Osteocyte (in vitro differentiated cells): ENCODE measurements around the gene SEPSECS. TPM values are rescaled to one million over a fixed set of nuclear protein-coding genes. Genes with fewer than 3 reads are reported as not detected.

Experiments
- DNase-seq: peaks from one replicate; pipeline ENCODE4 v3.0.0; 2021; ENCODE audit warnings: mixed read lengths; ENCODE audit not compliant: unreplicated experiment; ENCODE audit errors: extremely low spot score
- H3K27ac Mint-ChIP-seq: one replicate; pipeline ENCODE4 v1.8.0; 2021; ENCODE audit warnings: mild to moderate bottlenecking, mixed read lengths; ENCODE audit not compliant: unreplicated experiment
- H3K27me3 Mint-ChIP-seq: one replicate; pipeline ENCODE4 v1.8.0; 2021; ENCODE audit warnings: mixed read lengths; ENCODE audit not compliant: unreplicated experiment
- H3K36me3 Mint-ChIP-seq: one replicate; pipeline ENCODE4 v1.8.0; 2021; ENCODE audit warnings: mixed read lengths; ENCODE audit not compliant: unreplicated experiment
- H3K4me1 Mint-ChIP-seq: one replicate; pipeline ENCODE4 v1.8.0; 2021; ENCODE audit warnings: mixed read lengths; ENCODE audit not compliant: unreplicated experiment
- H3K4me3 Mint-ChIP-seq: one replicate; pipeline ENCODE4 v1.8.0; 2021; ENCODE audit warnings: mild to moderate bottlenecking, moderate library complexity, mixed read lengths; ENCODE audit not compliant: unreplicated experiment
- H3K9me3 Mint-ChIP-seq: one replicate; pipeline ENCODE4 v1.8.0; 2021; ENCODE audit warnings: mixed read lengths; ENCODE audit not compliant: unreplicated experiment
- total RNA-seq: library from RNA; stranded (reverse); gene quantifications from 2 replicates; pipeline ENCODE4 v1.2.1, GENCODE V29; 2021
- TF ChIP-seq, protein P1 (sequence below): fragments of 200-600 bp; sonication (generic); IDR thresholded peaks from 2 replicates; pipeline ENCODE4 v1.5.0; 2021; ENCODE audit warnings: antibody characterized with exemption, mild to moderate bottlenecking, moderate library complexity

Gene SEPSECS
- total RNA-seq, 1 donor from 2014 or later: 7.8 TPM

DNA sequence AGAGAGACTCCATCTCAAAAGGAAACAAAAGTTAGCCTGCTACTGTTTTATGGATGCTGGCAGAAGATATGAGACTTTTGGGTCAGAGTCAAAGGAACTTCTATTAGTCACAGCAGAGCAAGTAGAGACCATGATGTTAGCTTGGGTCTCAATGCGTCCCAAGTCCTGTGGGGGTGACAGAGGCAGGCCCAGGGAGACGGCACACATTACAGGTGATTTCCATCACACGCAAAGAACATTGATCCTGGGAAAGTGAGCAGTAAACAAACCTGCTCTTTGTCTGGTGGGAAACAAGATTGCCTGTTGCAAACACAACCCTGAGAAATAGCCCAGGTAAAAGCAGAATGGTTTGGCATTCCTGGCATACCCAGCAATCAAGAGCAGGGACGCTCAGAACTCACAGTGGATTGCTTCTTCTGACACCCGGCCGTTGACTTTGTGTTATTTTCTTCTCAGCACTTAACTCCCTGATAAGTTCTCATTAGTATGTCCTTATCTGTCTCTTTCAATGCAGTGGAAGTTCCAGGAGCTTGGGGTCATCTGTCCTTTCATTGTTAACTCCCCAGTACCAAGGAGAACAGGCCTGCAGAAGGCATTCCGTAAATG, 78.3 kb downstream of the SEPSECS start:
- Mint-ChIP-seq H3K36me3 (no peaks in the 10 kb centered on the region), H3K27ac (no peak overlapping the region), H3K4me3 (no peak overlapping the region), H3K27me3 (peaks cover 41% of the 10 kb centered on the region), H3K9me3 (no peaks in the 10 kb centered on the region), H3K4me1 (no peaks in the 10 kb centered on the region)
- no peak for DNase-seq
- TF ChIP-seq, protein P1, sequence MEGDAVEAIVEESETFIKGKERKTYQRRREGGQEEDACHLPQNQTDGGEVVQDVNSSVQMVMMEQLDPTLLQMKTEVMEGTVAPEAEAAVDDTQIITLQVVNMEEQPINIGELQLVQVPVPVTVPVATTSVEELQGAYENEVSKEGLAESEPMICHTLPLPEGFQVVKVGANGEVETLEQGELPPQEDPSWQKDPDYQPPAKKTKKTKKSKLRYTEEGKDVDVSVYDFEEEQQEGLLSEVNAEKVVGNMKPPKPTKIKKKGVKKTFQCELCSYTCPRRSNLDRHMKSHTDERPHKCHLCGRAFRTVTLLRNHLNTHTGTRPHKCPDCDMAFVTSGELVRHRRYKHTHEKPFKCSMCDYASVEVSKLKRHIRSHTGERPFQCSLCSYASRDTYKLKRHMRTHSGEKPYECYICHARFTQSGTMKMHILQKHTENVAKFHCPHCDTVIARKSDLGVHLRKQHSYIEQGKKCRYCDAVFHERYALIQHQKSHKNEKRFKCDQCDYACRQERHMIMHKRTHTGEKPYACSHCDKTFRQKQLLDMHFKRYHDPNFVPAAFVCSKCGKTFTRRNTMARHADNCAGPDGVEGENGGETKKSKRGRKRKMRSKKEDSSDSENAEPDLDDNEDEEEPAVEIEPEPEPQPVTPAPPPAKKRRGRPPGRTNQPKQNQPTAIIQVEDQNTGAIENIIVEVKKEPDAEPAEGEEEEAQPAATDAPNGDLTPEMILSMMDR: no peak

DNA sequence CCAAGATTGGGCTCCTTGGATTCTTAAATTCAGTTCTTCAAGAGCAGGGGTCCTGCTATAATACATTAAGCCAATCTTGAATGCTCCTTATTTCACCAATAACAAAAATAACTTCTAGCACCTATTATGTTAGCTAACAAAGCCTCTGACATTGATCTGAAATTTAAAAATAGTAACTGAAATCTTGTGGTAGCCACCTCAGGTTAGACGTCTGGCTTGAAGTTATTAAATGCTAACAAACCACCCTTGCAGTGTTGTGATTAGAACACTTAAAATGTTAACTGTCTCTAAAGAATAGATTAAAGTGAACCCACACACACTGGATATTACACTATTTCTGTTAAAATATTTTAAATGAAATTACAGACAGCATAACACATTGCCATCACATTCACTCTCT, 79.7 kb downstream of the SEPSECS start:
- TF ChIP-seq, protein P1: no peak
- H3K4me3 Mint-ChIP-seq: no peak overlapping the region
- no peaks in the 10 kb centered on the region for H3K36me3 Mint-ChIP-seq
- H3K27me3 Mint-ChIP-seq: peaks cover 37% of the 10 kb centered on the region
- H3K27ac Mint-ChIP-seq: no peak overlapping the region
- H3K4me1 Mint-ChIP-seq: no peaks in the 10 kb centered on the region
- no peaks in the 10 kb centered on the region for H3K9me3 Mint-ChIP-seq
- no peak for DNase-seq

DNA sequence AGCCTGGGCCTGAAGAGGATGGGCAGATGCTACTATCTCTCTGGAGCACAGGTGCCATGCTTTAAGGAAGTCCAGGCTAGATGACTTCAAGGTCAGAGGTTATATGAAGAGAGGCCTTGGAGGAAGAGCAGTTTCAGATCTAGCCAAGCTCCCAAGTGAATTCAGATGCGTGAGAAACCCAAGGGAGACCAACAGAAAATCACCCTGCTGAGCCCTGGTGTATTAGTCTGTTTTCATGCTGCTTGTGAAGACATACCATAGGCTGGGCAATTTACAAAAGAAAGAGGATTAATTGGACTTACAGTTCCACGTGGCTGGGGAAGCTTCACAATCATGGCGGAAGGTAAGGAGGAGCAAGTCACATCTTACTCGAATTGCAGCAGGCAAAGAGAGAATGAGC, 81.7 kb downstream of the SEPSECS start:
- no peaks in the 10 kb centered on the region for H3K9me3 Mint-ChIP-seq
- TF ChIP-seq, protein P1: no peak
- no peak overlapping the region for H3K4me3 Mint-ChIP-seq
- H3K27me3 Mint-ChIP-seq: peaks cover 30% of the 10 kb centered on the region
- H3K36me3 Mint-ChIP-seq: no peaks in the 10 kb centered on the region
- H3K27ac Mint-ChIP-seq: no peak overlapping the region
- no peaks in the 10 kb centered on the region for H3K4me1 Mint-ChIP-seq
- DNase-seq: no peak

DNA sequence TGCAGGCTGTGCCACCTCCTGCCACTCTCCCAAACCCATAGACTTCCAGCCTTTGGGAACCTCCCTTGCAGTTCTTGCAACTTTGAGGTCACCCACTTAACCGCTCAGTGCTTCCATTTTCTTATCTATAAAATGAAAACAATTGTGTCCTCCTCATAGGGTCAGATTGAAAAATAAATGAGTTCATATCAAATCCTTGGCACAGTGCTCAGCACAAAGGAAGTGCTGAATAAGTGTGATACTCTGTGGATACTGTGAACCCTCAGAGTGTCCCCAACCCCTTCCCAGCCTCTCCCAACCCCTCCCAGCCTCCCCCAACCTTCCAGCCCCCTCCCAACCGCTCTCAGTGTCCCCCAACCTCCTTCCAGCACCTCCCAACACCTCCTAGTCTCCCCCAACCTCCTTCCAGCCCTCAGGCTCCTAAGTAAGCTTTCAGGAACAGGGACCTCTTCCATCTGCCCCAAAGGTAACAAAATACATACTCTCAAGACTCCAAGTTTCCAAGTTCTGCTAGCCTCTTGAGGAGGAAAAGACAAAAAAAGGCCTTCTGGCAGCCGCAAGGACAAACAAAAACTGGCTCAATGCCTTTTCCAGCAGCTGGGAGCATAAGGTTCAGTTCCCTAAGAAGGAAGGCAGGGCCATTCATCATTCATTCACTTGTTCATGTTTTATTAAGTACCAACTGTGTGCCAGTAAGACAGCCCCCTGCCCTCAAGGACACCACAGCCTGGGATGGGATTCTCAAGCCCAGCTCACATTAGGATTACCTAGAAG, 83.4 kb downstream of the SEPSECS start:
- TF ChIP-seq, protein P1: no peak
- Mint-ChIP-seq H3K27ac (no peak overlapping the region), H3K9me3 (no peaks in the 10 kb centered on the region), H3K27me3 (peaks cover 33% of the 10 kb centered on the region), H3K4me1 (no peaks in the 10 kb centered on the region), H3K4me3 (no peak overlapping the region), H3K36me3 (no peaks in the 10 kb centered on the region)
- no peak for DNase-seq

DNA sequence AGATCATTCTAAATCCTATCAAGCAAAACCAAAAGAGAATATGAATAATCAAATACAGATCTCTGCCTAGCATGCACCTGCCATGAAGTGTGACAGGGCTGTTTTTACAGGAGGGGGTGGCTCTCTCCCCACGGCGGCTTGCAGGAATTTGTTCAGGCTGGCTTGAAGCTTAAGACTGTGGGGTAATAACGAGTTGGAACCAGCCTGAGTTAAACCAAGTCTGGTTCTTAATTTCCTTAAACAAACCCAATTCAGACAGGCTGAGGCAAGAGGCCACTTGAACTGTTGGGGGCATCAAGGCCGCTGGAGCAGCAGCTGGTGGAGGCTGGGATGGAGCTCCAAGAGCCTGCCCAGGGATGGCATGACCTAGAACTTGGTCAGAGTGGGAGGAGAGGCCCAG, 84.4 kb downstream of the SEPSECS start:
- Mint-ChIP-seq H3K27me3 (peaks cover 38% of the 10 kb centered on the region), H3K9me3 (no peaks in the 10 kb centered on the region), H3K4me1 (no peaks in the 10 kb centered on the region), H3K36me3 (no peaks in the 10 kb centered on the region), H3K4me3 (no peak overlapping the region), H3K27ac (no peak overlapping the region)
- DNase-seq: no peak
- TF ChIP-seq, protein P1: no peak
